AG09319 (cell line): ENCODE results near the gene RAP1A.
"Not testable (repeated sequence)": the region's sequence is repeated elsewhere in the genome, so short reads cannot be mapped to it uniquely, and the experiment has no call there.

ENCODE experiments used
- DNase-seq: peaks from one replicate; pipeline ENCODE4 v3.0.0-alpha.2; 2010; ENCODE audit warnings: low read depth; ENCODE audit errors: extremely low read depth
- TF ChIP-seq, protein P1 (sequence below): IDR thresholded peaks from 2 replicates; pipeline ENCODE4 v1.5.1; 2011; ENCODE audit warnings: low read depth, mild to moderate bottlenecking, inconsistent platforms, low read length, moderate library complexity

RAP1A gene

DNA sequence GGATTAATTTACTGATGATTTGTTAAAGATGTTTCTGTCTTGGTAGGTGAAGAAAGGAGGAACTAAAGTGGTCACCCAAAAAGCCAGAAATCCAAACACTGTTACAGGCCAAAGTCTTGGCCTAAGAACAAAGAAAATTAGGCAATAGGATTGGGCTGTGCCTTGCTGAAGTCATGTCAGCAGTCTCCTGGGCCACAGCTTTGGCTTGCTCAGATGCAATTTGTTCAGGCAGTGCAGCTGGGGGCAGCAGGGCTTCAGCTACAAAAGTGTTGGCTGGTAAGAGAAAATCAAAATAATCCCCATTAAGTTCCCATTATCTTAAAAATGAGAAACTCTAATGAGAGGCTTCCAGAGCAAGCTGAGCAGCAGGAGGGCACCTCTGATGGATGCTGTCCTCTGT is 14.0 kb upstream of the RAP1A start:
- DNase-seq = no peak
- TF ChIP-seq, protein P1, sequence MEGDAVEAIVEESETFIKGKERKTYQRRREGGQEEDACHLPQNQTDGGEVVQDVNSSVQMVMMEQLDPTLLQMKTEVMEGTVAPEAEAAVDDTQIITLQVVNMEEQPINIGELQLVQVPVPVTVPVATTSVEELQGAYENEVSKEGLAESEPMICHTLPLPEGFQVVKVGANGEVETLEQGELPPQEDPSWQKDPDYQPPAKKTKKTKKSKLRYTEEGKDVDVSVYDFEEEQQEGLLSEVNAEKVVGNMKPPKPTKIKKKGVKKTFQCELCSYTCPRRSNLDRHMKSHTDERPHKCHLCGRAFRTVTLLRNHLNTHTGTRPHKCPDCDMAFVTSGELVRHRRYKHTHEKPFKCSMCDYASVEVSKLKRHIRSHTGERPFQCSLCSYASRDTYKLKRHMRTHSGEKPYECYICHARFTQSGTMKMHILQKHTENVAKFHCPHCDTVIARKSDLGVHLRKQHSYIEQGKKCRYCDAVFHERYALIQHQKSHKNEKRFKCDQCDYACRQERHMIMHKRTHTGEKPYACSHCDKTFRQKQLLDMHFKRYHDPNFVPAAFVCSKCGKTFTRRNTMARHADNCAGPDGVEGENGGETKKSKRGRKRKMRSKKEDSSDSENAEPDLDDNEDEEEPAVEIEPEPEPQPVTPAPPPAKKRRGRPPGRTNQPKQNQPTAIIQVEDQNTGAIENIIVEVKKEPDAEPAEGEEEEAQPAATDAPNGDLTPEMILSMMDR = no peak

DNA sequence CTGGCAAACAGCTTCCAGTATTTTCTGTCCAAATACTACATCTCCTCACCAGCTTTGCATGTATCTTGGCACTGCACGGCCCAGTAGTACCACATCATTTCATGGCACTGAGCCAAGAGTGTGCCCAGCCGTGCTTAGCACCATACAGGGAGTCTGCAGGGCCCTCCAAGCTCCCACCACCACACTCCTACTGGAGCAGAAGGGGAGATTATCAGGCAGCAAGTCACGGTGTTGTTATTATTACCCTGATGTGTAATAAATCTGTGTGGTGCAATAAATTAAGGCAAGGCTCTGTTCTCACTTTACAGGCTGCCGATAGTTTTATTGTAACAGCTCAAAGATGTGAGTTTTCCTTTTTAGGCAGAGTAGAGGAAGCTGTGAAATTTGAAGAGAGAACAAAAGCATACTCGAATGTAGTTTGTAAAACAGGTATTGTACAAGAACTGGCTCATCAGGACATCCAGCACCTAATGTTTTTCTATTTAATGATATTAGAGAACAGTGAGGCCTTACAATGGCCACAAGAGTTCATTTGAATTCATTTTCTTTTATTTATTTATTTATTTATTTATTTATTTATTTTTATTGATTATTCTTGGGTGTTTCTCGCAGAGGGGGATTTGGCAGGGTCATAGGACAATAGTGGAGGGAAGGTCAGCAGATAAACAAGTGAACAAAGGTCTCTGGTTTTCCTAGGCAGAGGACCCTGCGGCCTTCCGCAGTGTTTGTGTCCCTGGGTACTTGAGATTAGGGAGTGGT is 13.0 kb upstream of the RAP1A start:
- not testable (repeated sequence) for DNase-seq

DNA sequence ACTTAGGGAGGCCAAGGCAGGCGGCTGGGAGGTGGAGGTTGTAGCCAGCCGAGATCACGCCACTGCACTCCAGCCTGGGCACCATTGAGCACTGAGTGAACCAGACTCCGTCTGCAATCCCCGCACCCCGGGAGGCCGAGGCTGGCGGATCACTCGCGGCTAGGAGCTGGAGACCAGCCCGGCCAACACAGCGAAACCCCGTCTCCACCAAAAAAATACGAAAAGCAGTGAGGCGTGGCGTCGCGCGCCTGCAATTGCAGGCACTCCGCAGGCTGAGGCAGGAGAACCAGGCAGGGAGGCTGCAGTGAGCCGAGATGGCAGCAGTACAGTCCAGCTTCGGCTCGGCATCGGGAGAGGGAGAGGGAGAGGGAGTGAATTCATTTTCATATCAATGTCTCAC is 11.1 kb upstream of the RAP1A start:
- not testable (repeated sequence) for DNase-seq

DNA sequence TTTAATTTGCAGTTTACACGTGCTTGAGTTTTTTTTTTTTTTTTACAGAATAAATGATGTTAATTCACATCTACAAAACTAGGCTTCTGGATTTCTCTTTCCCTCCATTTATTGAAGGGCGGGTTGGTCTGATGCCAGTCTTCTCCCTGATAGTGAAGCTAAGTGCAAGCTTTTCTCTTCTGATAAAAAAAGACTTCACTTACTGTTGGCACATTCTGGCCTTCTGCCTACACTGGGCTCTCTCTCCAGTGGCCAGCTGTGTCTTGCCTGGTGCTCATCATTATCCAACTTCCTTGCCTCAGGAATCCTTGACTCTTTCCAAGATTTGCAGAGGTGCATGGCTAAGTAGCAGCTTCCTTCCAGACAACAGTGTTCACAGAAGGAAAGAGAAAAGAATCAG is 7.6 kb upstream of the RAP1A start:
- TF ChIP-seq, protein P1 = no peak
- DNase-seq = no peak

DNA sequence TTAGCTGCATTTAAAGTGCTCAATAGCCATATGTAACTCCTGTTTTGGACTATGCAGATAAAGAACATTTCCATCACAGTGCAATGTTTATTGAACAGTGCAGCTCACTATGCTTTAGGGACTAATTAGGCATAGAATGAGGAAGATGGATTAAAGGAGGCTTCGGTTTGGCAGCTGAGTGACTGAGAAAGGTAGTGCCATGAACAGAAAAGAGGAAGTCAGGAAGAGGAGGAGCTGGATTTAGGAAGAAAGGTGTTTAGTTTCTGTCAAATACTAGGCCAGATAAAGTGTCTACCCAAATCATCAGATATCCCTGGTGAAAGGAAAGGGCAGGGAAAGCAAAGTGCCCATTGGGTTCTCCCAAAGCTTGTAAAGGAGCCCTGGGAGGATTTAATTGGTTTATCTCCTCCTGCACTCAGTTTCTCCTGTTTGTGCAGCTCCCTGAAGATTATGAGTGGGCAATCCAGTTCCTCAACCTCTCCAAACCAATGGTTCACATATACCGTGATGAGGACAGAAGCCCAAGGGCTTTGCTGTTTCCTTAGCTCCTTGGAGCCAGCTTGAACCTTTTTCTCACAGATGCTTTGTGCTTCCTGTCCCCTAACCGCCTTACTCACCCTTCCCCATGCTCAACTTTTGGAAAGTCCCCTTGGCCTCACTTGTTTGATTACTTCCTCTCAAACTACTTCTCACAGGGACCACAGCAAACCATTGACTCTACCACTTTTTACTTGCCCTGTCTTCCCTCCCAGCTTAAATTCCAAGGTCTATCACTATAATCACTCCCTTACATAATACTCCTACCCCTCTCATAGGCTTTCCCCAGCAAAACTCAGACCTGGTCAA is 3.5 kb upstream of the RAP1A start:
- TF ChIP-seq, protein P1 = no peak
- no peak for DNase-seq

DNA sequence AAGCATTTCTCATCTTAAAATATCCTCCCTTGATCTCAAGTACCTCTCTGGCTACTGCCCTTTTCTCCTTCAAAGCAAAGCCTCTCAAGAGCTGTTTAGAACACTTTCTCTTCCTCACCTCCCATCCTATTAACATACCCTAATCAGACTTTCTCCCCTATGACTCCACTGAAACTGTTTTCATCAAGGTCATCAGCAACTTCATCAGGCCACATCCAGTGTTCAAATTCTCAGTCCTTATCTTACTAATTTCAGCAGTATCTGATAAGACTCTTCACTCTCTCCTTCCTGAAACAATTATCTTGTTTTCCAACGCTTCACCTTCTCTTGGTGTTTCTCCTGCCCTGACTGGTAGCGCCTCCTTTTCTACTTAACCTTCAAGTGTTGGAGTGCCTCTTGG is 1.5 kb upstream of the RAP1A start:
- TF ChIP-seq, protein P1 = no peak
- DNase-seq = no peak

DNA sequence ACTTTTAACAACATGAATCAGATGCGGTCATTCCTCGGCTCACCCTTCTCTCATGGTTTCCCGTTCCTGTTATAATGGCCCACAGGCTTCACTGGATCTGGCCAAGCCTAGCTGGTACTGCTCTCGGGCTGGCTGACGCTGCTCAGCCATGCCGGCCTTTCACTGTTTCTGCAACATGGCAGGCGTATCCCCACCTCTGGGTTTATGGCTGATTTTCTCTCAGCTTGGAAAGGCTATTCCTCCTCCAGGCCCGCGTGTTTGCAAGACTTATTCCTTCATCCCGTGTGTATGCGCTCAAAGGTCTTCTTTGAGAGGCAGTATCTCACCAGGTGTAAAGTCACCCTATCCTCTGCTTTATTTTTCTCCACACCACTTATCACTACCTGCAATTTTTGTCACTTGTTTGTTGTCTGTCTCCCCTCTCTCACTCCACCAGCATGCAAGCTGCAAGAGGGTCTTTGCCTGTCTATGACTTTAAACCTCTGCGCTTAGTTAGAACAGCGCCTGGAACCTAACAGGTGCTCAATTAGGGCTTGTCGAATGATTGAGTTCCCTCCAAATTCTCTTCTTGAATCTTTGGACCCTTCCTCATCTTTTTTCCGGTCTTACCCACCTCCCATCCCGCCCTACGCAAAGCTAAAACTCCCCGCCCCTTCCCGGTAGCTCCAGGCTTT is 491 bp upstream of the RAP1A start:
- TF ChIP-seq, protein P1 = no peak

DNA sequence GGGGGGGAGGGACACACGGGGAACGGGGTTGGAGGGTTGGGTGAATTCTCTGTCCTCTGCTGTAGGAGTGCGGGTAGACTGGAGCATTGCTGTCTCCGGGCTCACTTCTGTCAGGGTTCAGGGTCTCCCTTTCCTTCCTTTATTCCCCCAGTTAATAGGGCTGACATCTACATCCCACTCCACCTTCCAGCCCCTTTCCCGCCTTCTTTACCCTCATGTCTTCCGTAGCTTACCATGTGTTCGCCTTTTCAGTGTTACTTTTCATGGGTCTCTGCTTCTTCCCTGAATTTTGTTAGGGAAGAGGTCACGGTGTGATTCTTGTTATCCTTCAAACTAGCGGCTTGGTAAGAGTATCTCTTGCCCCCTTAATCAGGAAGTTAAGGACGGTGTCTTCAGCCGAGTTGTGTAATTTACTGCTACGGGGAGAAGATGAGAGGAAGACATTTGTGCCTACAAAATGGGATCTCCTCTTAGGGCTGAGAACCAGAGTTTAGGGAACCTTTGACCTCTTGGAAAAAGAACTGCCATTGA is 917 bp downstream of the RAP1A start:
- TF ChIP-seq, protein P1 = no peak
- DNase-seq = no peak

More for the DNA sequence above, 491 bp upstream of the RAP1A start:
- DNase-seq = no peak
